ENCODE data around the gene ZNF230. TPM values are rescaled to one million over a fixed set of nuclear protein-coding genes. Genes with fewer than 3 reads are reported as not detected.

Gene ZNF230
- polyA plus RNA-seq (2011; rRNA removed) (2.8 and 4.0 TPM in 2 replicates), polyA minus RNA-seq (2011; rRNA and poly(A)+ RNA removed) (3.2 and 5.6 TPM in 2 replicates)

- H3K4me3 ChIP-seq (ENCODE audit: low read depth, low read length), result peak within 1 kb of the TSS; percentile 95
- H3K27ac ChIP-seq (ENCODE audit: low read depth, low read length), result peak within 1 kb of the TSS; percentile 68
- H3K27me3 ChIP-seq (ENCODE audit: control insufficient read depth, insufficient read depth, low read length), result no peaks in the 10 kb centered on the region
- TF ChIP-seq CTCF (IDR thresholded peaks at IDR 0.05; ENCODE audit: low read depth, low read length), result no peak
- DNase-seq (ENCODE audit: low read depth, low spot score), result peak; percentile 85
- ChIA-PET POLR2A (no interaction called here), CTCF (no interaction called here)
- H3K9me3 ChIP-seq (ENCODE audit: control insufficient read depth, insufficient read depth, low read length), result peaks cover 8% of the 10 kb centered on the region
These were observed at the start of gene ZNF230 for GRCh38 chr19:44002566-44003460. TSS of gene ZNF230 (plus strand) at chr19:44002957. CDS start at chr19:44007079, 4,122 bp downstream.

GRCh38 chr19:43956827-43957226 is 45.9 kb upstream of the ZNF230 start:
- POLR2A ChIA-PET, result no interaction called here
- no peak for TF ChIP-seq CTCF (IDR thresholded peaks at IDR 0.05; ENCODE audit: low read depth, low read length)
- no peak overlapping the region for H3K4me3 ChIP-seq (ENCODE audit: low read depth, low read length)
- CTCF ChIA-PET, result no interaction called here
- H3K27ac ChIP-seq (ENCODE audit: low read depth, low read length), result no peak overlapping the region
- no peaks in the 10 kb centered on the region for H3K27me3 ChIP-seq (ENCODE audit: control insufficient read depth, insufficient read depth, low read length)
- no peak for DNase-seq (ENCODE audit: low read depth, low spot score)
- H3K9me3 ChIP-seq (ENCODE audit: control insufficient read depth, insufficient read depth, low read length), result peaks cover 21% of the 10 kb centered on the region

- Histone ChIP-seq H3K4me3 (ENCODE audit: low read depth, low read length) (no peak overlapping the region), H3K27me3 (ENCODE audit: control insufficient read depth, insufficient read depth, low read length) (no peaks in the 10 kb centered on the region), H3K27ac (ENCODE audit: low read depth, low read length) (peak overlapping the region; percentile 42), H3K9me3 (ENCODE audit: control insufficient read depth, insufficient read depth, low read length) (peaks cover 22% of the 10 kb centered on the region)
- ChIA-PET CTCF (no interaction called here), POLR2A (no interaction called here)
- TF ChIP-seq CTCF (IDR thresholded peaks at IDR 0.05; ENCODE audit: low read depth, low read length), result no peak
- DNase-seq (ENCODE audit: low read depth, low spot score), result peak; percentile 80
These were observed 44.9 kb upstream of the ZNF230 start for GRCh38 chr19:43957891-43958290.

- no peak for TF ChIP-seq CTCF (IDR thresholded peaks at IDR 0.05; ENCODE audit: low read depth, low read length)
- Histone ChIP-seq H3K27ac (ENCODE audit: low read depth, low read length) (no peak overlapping the region), H3K4me3 (ENCODE audit: low read depth, low read length) (no peak overlapping the region), H3K27me3 (ENCODE audit: control insufficient read depth, insufficient read depth, low read length) (no peaks in the 10 kb centered on the region), H3K9me3 (ENCODE audit: control insufficient read depth, insufficient read depth, low read length) (peaks cover 31% of the 10 kb centered on the region)
- CTCF ChIA-PET, result no interaction called here
- POLR2A ChIA-PET, result no interaction called here
- no peak for DNase-seq (ENCODE audit: low read depth, low spot score)
These were observed 42.3 kb upstream of the ZNF230 start for GRCh38 chr19:43960411-43960810.

GRCh38 chr19:43966079-43966694 is 36.6 kb upstream of the ZNF230 start:
- peaks cover 54% of the 10 kb centered on the region for H3K9me3 ChIP-seq (ENCODE audit: control insufficient read depth, insufficient read depth, low read length)
- ChIA-PET POLR2A (interaction anchor here (0.7 kb wide), 1 partner anchor 17 kb away, joined by 3 read pairs; no protein-coding TSS in a partner anchor), CTCF (no interaction called here)
- no peak for DNase-seq (ENCODE audit: low read depth, low spot score)
- no peaks in the 10 kb centered on the region for H3K27me3 ChIP-seq (ENCODE audit: control insufficient read depth, insufficient read depth, low read length)
- no peak overlapping the region for H3K4me3 ChIP-seq (ENCODE audit: low read depth, low read length)
- TF ChIP-seq CTCF (IDR thresholded peaks at IDR 0.05; ENCODE audit: low read depth, low read length), result no peak
- H3K27ac ChIP-seq (ENCODE audit: low read depth, low read length), result no peak overlapping the region
